Measurements from ENCODE around the gene HHIPL1.

GRCh38 chr14:99717682-99718013 lies 72.7 kb downstream of the HHIPL1 start:
- TF ChIP-seq CTCF (conservative IDR thresholded peaks at IDR 0.05 in 1 of 2, IDR thresholded peaks at IDR 0.05 in 1 of 2; ENCODE audit: extremely low read depth in 1 of 2, insufficient read depth in 1 of 2, low read depth in 1 of 2, low read length in 2 of 2) (no peak), EZH2 (IDR thresholded peaks at IDR 0.05; ENCODE audit: borderline replicate concordance, low read length) (no peak)
